Cardiac muscle cell (in vitro differentiated cells and primary cell): Measurements from ENCODE around the gene PRKG1. TPM values are rescaled to one million over a fixed set of nuclear protein-coding genes. Genes with fewer than 3 reads are reported as not detected.

Source experiments
- DNase-seq, 2 donors: peaks; one replicate each; pipeline versions ENCODE4 v3.0.0 to v3.0.0-alpha.2; 2010 to 2017; ENCODE audit warnings: low read depth in 1 of 2, low spot score in 1 of 2
- H3K27ac ChIP-seq: fragments of 200-600 bp; sonication (generic); 2 replicates; pipeline ENCODE4 v1.5.1; 2016
- H3K27me3 ChIP-seq: fragments of 200-600 bp; sonication (generic); 2 replicates; pipeline ENCODE4 v1.6.0; 2016; ENCODE audit warnings: control low read depth
- H3K36me3 ChIP-seq: fragments of 200-600 bp; sonication (generic); 2 replicates; pipeline ENCODE4 v1.5.1; 2016; ENCODE audit warnings: control low read depth
- H3K4me1 ChIP-seq: fragments of 200-600 bp; sonication (generic); 2 replicates; pipeline ENCODE4 v1.8.1; 2017; ENCODE audit warnings: low read depth, mild to moderate bottlenecking, mixed run types
- H3K4me3 ChIP-seq: fragments of 200-600 bp; sonication (generic); 2 replicates; pipeline ENCODE4 v1.5.1; 2016; ENCODE audit warnings: mild to moderate bottlenecking
- H3K9me3 ChIP-seq: fragments of 200-600 bp; sonication (generic); 2 replicates; pipeline ENCODE4 v1.5.1; 2017; ENCODE audit warnings: low read depth, mild to moderate bottlenecking, control low read depth
- polyA plus RNA-seq: library from polyadenylated mRNA; unstranded; fragments of >200 nt; fragmentation: Nextera tagmentation; extraction: Ambion mirVana; gene quantifications from 2 replicates; pipeline ENCODE4 v1.2.1, GENCODE V29; 2016
- total RNA-seq: library from RNA; depleted of rRNA; stranded (reverse); fragments of >200 nt; gene quantifications from 2 replicates; pipeline ENCODE4 v1.2.3, GENCODE V29; 2016
- TF ChIP-seq, protein P1 (sequence below): IDR thresholded peaks from 2 replicates; pipeline ENCODE4 v1.5.1; 2012; ENCODE audit warnings: low read depth, mild to moderate bottlenecking, low read length

Gene PRKG1
- total and polyA plus RNA-seq, 2 experiments from 2014 or later, result 2.9 to 13.3 TPM

DNA sequence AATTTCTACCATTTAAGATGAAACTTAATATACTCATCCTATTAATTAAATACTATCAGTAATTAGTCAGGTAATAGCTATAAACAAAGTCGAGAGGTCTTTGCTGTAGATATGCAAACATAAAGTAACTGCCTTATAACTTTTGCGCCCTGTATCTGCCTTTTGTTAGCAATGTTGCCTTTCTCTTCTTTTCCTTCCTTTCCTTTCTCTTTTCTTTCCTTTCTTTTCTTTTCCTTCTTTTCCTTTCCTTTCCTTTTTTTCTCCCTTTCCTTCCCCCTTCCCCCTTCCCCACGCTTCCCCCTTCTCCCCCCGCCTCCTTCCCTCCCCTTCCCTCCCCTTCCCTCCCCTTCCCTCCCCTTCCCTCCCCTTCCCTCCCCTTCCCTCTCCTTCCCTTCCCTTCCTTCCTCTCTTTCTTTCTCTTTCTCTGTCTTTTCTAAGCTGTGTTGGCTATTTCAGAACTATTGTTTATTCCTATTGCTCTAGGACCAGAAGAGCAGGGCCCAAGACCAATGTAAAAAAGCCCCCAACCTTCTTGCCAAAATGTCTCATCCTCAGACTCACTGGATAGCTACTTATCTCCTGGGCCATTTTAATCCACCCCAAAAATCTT, 1174.5 kb downstream of the PRKG1 start:
- TF ChIP-seq, protein P1, sequence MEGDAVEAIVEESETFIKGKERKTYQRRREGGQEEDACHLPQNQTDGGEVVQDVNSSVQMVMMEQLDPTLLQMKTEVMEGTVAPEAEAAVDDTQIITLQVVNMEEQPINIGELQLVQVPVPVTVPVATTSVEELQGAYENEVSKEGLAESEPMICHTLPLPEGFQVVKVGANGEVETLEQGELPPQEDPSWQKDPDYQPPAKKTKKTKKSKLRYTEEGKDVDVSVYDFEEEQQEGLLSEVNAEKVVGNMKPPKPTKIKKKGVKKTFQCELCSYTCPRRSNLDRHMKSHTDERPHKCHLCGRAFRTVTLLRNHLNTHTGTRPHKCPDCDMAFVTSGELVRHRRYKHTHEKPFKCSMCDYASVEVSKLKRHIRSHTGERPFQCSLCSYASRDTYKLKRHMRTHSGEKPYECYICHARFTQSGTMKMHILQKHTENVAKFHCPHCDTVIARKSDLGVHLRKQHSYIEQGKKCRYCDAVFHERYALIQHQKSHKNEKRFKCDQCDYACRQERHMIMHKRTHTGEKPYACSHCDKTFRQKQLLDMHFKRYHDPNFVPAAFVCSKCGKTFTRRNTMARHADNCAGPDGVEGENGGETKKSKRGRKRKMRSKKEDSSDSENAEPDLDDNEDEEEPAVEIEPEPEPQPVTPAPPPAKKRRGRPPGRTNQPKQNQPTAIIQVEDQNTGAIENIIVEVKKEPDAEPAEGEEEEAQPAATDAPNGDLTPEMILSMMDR, result no peak

DNA sequence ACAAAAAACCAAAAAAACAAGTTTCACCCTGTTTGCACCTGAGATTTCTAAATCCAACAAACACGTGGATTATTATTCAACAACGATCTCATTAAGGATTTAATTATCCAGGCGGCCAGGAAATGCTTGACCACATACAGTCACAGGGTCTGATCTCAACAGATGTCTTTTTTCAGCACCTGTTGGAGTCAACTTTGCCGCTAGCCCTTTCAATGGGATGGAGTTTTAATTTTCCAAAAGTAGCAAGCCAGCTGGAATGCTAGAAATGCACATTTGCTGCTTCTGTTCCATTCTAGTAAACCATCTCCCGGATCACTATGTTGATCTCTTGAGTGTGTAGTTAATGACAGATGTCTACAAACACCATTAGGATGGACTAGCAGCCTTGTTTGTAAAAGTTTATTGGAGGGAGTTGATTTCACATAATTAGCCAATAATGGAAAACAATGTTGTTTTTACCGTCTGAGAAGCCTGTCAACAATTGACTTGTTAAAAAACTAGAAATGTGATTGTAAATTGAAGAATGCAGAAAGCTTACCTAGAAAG, 1175.6 kb downstream of the PRKG1 start:
- Histone ChIP-seq H3K4me3 (no peak overlapping the region), H3K27ac (no peak overlapping the region), H3K27me3 (no peaks in the 10 kb centered on the region)

More for the DNA sequence above, 1174.5 kb downstream of the PRKG1 start:
- DNase-seq, result no peak
- Histone ChIP-seq H3K27me3 (no peaks in the 10 kb centered on the region), H3K27ac (no peak overlapping the region), H3K36me3 (no peaks in the 10 kb centered on the region), H3K4me3 (no peak overlapping the region), H3K9me3 (no peaks in the 10 kb centered on the region), H3K4me1 (peaks cover 12% of the 10 kb centered on the region)

DNA sequence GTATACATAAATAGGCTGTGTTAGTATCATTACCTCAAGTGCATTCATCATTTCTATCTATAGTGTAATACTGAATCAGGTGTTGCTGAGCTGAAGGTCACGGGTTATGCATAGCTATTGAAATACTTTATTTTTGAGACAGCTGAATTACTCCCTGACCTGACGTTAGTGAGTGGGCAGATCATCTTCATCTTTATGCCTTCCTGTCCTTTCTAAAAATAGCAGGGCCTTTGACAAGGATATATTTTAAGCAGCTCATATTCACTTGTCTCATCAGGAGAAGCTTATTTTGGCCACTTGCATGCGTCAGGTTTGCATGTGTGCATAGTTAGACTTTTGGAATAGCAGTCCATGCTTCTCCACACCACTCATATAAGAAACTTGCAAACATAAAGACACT, 1176.2 kb downstream of the PRKG1 start:
- Histone ChIP-seq H3K4me1 (peaks cover 12% of the 10 kb centered on the region), H3K9me3 (no peaks in the 10 kb centered on the region), H3K4me3 (no peak overlapping the region), H3K36me3 (no peaks in the 10 kb centered on the region), H3K27me3 (no peaks in the 10 kb centered on the region), H3K27ac (no peak overlapping the region)
- TF ChIP-seq, protein P1, result no peak
- no peak for DNase-seq

More for the DNA sequence above, 1175.6 kb downstream of the PRKG1 start:
- no peak for DNase-seq
- no peaks in the 10 kb centered on the region for H3K36me3 ChIP-seq
- peaks cover 12% of the 10 kb centered on the region for H3K4me1 ChIP-seq
- H3K9me3 ChIP-seq, result no peaks in the 10 kb centered on the region
- TF ChIP-seq, protein P1, result no peak

DNA sequence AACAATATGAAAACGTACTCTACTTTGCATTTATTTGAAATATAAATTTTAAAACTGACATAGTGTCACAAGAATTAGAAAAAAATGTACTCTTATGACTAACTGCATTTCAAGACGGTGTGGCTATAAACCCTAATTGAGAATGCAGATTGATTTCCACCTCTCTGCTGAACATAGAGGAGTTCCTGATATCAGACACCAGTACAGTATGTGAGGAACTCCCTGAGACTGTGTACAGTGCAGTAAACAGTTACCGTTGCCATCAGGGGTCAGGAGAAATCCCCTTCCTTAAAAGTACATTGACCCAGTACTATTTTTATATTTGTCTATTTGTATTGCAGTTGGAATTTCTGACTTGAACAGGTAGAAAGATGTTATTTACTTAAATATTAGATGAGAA, 1178.0 kb downstream of the PRKG1 start:
- no peaks in the 10 kb centered on the region for H3K27me3 ChIP-seq
- TF ChIP-seq, protein P1, result no peak
- peaks cover 12% of the 10 kb centered on the region for H3K4me1 ChIP-seq
- DNase-seq, result no peak
- H3K9me3 ChIP-seq, result no peaks in the 10 kb centered on the region
- H3K4me3 ChIP-seq, result no peak overlapping the region
- no peaks in the 10 kb centered on the region for H3K36me3 ChIP-seq
- no peak overlapping the region for H3K27ac ChIP-seq

DNA sequence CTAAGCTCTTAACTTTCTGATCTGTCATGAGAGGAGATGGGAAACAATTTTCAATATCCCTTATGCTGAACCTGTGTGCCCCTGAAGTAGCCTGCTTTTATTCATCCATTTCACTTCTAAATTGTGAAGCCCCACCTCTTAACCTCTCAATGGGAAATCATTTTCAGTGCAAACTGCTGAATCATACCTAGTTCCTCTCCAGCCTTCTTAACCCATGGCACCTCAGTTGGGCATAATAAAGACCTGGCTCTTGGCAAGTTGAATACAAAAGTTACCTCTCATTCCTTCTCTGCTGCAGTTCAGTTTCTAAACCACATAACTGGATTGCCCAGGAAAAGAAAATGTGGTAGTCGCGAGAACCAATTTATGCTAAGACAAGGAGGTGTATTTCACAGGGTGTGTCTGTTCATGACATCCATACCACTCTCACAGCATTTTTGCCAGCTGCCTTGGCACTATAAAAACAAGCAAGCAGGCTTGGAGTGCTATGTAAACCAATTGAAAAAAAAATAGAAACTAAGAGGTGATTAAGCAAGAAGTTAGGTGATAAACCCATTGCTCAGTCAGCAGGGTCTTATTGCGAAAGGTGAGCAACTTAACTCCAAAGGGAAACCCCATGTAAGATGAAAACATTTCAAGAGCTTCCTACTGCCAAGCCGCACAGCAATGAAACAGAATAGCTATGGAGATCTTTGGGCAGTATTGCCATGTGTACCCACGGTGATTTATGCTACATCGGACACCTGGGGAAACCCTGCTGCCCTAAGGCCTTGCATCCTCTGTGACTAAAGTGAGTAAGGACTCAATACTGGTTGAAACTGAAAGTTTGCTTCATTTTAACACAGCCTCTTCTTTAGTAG, 1182.8 kb downstream of the PRKG1 start:
- Histone ChIP-seq H3K4me3 (no peak overlapping the region), H3K36me3 (no peaks in the 10 kb centered on the region), H3K27me3 (no peaks in the 10 kb centered on the region), H3K4me1 (peaks cover 18% of the 10 kb centered on the region), H3K27ac (no peak overlapping the region), H3K9me3 (no peaks in the 10 kb centered on the region)
- DNase-seq, result peak in 1 of 2 donors; percentile 41
- TF ChIP-seq, protein P1, result no peak
